Measurements from ENCODE around the gene ATP10A.

The ATP10A gene

GRCh38 chr15:25665913-25666312 lies 197.2 kb downstream of the ATP10A start:
- TF ChIP-seq CTCF (IDR thresholded peaks at IDR 0.05), result no peak
- Histone ChIP-seq H3K27ac (no peak overlapping the region), H3K36me3 (no peaks in the 10 kb centered on the region), H3K9me3 (no peaks in the 10 kb centered on the region), H3K4me1 (peaks cover 0 to 32% (median 26%) of the 10 kb centered on the region in 4 donors), H3K4me3 (no peak overlapping the region), H3K27me3 (no peaks in the 10 kb centered on the region)
- intact Hi-C loops (cut with DNase I; ENCODE audit: low total_unique reads), result no loop called here
- no peak for DNase-seq

GRCh38 chr15:25664761-25665160 lies 198.4 kb downstream of the ATP10A start:
- DNase-seq, result no peak
- no peaks in the 10 kb centered on the region for H3K9me3 ChIP-seq
- peaks cover 0 to 21% (median 16%) of the 10 kb centered on the region in 4 donors for H3K4me1 ChIP-seq
- H3K4me3 ChIP-seq, result no peak overlapping the region
- intact Hi-C loops (cut with DNase I; ENCODE audit: low total_unique reads), result no loop called here
- H3K27me3 ChIP-seq, result no peaks in the 10 kb centered on the region
- no peak overlapping the region for H3K27ac ChIP-seq
- no peaks in the 10 kb centered on the region for H3K36me3 ChIP-seq
- TF ChIP-seq CTCF (IDR thresholded peaks at IDR 0.05), result no peak

- intact Hi-C loops (cut with DNase I; ENCODE audit: low total_unique reads), result no loop called here
- Histone ChIP-seq H3K9me3 (no peaks in the 10 kb centered on the region), H3K4me1 (peaks cover 0 to 9% (median 6%) of the 10 kb centered on the region in 4 donors), H3K27ac (no peak overlapping the region), H3K36me3 (no peaks in the 10 kb centered on the region), H3K27me3 (no peaks in the 10 kb centered on the region), H3K4me3 (no peak overlapping the region)
- no peak for TF ChIP-seq CTCF (IDR thresholded peaks at IDR 0.05)
- no peak for DNase-seq
Observed at GRCh38 chr15:25663515-25663914, 199.6 kb downstream of the ATP10A start.

GRCh38 chr15:25661898-25662297 lies 201.2 kb downstream of the ATP10A start:
- Histone ChIP-seq H3K27me3 (no peaks in the 10 kb centered on the region), H3K9me3 (no peaks in the 10 kb centered on the region), H3K27ac (no peak overlapping the region), H3K36me3 (no peaks in the 10 kb centered on the region), H3K4me1 (no peaks in the 10 kb centered on the region), H3K4me3 (no peak overlapping the region)
- DNase-seq, result no peak
- TF ChIP-seq CTCF (IDR thresholded peaks at IDR 0.05), result no peak
- intact Hi-C loops (cut with DNase I; ENCODE audit: low total_unique reads), result no loop called here

- Histone ChIP-seq H3K27ac (no peak overlapping the region), H3K27me3 (no peaks in the 10 kb centered on the region), H3K4me3 (no peak overlapping the region), H3K4me1 (no peaks in the 10 kb centered on the region), H3K36me3 (no peaks in the 10 kb centered on the region), H3K9me3 (no peaks in the 10 kb centered on the region)
- TF ChIP-seq CTCF (IDR thresholded peaks at IDR 0.05), result no peak
- intact Hi-C loops (cut with DNase I; ENCODE audit: low total_unique reads), result no loop called here
- no peak for DNase-seq
Observed at GRCh38 chr15:25659251-25659650, 203.9 kb downstream of the ATP10A start.

GRCh38 chr15:25658560-25658959 lies 204.6 kb downstream of the ATP10A start:
- Histone ChIP-seq H3K9me3 (no peaks in the 10 kb centered on the region), H3K36me3 (no peaks in the 10 kb centered on the region), H3K4me1 (no peaks in the 10 kb centered on the region), H3K27me3 (no peaks in the 10 kb centered on the region), H3K4me3 (no peak overlapping the region), H3K27ac (no peak overlapping the region)
- TF ChIP-seq CTCF (IDR thresholded peaks at IDR 0.05), result no peak
- intact Hi-C loops (cut with DNase I; ENCODE audit: low total_unique reads), result no loop called here
- no peak for DNase-seq
